ENCODE results near the gene NKX3-2.

DNA sequence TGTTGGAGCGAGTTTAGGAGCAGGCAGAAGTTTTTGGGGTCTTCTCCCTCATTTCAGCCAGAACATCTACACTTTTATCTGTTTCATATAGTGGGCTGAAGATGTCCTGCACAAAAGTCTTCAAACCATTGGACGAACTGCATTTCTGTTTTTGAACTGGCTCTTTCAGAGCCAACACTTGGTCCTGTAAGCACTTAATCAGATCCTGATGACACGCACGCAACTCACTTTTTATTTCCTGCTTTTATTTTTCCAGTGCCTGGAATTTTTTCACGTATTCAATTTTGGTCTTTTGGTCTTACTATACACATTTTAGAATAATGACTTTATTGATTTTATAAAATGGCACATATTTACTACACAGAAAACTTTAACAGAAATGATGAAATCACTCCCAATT is 40.2 kb upstream of the NKX3-2 start:
- TF ChIP-seq CTCF (conservative IDR thresholded peaks at IDR 0.05; ENCODE audit: low read length) (no peak), EZH2phosphoT487 (IDR thresholded peaks at IDR 0.05; ENCODE audit: borderline replicate concordance) (no peak)
